Measurements from ENCODE around the gene PRKACA.

The PRKACA gene

DNA sequence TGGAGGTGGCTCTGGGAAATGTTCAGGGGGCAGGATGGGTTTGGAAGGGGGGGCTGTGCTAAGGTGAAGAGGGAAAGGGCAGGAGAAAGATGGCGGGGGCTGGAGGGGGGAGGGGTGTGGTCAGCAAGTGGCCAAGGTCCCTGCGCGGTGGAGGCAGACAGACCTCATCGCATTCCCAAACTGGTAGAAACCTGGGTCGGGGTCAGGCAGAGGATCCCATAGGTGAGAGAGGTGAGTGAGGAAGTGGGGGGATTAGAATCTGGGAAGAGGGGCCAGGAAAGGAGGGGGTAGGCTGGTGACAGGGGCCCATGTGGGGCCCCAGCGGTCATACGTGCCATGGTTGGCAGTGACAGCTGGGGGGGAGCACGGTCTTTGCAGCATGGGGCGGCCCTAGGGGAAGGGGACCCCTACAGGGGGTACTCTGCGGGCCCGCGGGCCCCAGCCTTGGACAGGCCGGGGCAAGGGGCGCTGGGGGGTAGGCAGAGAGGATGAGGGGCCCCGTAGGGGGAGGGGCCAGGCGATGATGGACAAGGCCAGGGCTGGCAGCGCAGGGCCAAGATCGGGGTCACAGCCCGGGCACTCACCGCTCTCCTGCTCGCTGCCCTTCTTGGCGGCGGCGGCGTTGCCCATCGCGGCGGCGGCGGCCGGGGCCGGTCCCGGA lies 514 bp downstream of the PRKACA start (continued):
- TF ChIP-seq ZFP3 (tag by site-specific recombination; IDR thresholded peaks at IDR 0.05; ENCODE audit: low read depth) (no peak), KLF7 (tag by site-specific recombination; IDR thresholded peaks at IDR 0.05; ENCODE audit: borderline replicate concordance) (no peak), ZNF174 (tag by site-specific recombination; IDR thresholded peaks at IDR 0.05) (no peak), ZNF341 (tag by site-specific recombination; IDR thresholded peaks at IDR 0.05; ENCODE audit: low read depth) (no peak), SP2 (tag by site-specific recombination; IDR thresholded peaks at IDR 0.05) (no peak), ZNF366 (tag by site-specific recombination; conservative IDR thresholded peaks at IDR 0.05) (no peak), ZNF211 (tag by site-specific recombination; IDR thresholded peaks at IDR 0.05; ENCODE audit: low read depth) (no peak), ZNF777 (tag by site-specific recombination; IDR thresholded peaks at IDR 0.05; ENCODE audit: borderline replicate concordance) (no peak), MZF1 (tag by site-specific recombination; IDR thresholded peaks at IDR 0.05; ENCODE audit: borderline replicate concordance) (no peak), ZNF791 (tag by site-specific recombination; IDR thresholded peaks at IDR 0.05) (no peak), MYNN (tag by site-specific recombination; IDR thresholded peaks at IDR 0.05; ENCODE audit: borderline replicate concordance) (no peak), ZNF239 (tag by site-specific recombination; IDR thresholded peaks at IDR 0.05) (no peak), SP3 (tag by site-specific recombination; IDR thresholded peaks at IDR 0.05) (no peak), ZNF132 (tag by site-specific recombination; IDR thresholded peaks at IDR 0.05; ENCODE audit: borderline replicate concordance) (no peak), ZNF423 (tag by site-specific recombination; IDR thresholded peaks at IDR 0.05) (no peak), ZNF544 (tag by site-specific recombination; IDR thresholded peaks at IDR 0.05) (no peak), ZNF157 (tag by site-specific recombination; IDR thresholded peaks at IDR 0.05) (no peak), ZNF510 (tag by site-specific recombination; IDR thresholded peaks at IDR 0.05; ENCODE audit: insufficient replicate concordance) (no peak), ZNF133 (tag by site-specific recombination; IDR thresholded peaks at IDR 0.05) (no peak)
- TF ChIP-seq, protein P1, sequence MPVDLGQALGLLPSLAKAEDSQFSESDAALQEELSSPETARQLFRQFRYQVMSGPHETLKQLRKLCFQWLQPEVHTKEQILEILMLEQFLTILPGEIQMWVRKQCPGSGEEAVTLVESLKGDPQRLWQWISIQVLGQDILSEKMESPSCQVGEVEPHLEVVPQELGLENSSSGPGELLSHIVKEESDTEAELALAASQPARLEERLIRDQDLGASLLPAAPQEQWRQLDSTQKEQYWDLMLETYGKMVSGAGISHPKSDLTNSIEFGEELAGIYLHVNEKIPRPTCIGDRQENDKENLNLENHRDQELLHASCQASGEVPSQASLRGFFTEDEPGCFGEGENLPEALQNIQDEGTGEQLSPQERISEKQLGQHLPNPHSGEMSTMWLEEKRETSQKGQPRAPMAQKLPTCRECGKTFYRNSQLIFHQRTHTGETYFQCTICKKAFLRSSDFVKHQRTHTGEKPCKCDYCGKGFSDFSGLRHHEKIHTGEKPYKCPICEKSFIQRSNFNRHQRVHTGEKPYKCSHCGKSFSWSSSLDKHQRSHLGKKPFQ (tag by site-specific recombination; IDR thresholded peaks at IDR 0.05): no peak
- TF ChIP-seq, protein P2, sequence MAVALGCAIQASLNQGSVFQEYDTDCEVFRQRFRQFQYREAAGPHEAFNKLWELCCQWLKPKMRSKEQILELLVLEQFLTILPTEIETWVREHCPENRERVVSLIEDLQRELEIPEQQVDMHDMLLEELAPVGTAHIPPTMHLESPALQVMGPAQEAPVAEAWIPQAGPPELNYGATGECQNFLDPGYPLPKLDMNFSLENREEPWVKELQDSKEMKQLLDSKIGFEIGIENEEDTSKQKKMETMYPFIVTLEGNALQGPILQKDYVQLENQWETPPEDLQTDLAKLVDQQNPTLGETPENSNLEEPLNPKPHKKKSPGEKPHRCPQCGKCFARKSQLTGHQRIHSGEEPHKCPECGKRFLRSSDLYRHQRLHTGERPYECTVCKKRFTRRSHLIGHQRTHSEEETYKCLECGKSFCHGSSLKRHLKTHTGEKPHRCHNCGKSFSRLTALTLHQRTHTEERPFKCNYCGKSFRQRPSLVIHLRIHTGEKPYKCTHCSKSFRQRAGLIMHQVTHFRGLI (tag by site-specific recombination; IDR thresholded peaks at IDR 0.05): no peak
- TF ChIP-seq, protein P3, sequence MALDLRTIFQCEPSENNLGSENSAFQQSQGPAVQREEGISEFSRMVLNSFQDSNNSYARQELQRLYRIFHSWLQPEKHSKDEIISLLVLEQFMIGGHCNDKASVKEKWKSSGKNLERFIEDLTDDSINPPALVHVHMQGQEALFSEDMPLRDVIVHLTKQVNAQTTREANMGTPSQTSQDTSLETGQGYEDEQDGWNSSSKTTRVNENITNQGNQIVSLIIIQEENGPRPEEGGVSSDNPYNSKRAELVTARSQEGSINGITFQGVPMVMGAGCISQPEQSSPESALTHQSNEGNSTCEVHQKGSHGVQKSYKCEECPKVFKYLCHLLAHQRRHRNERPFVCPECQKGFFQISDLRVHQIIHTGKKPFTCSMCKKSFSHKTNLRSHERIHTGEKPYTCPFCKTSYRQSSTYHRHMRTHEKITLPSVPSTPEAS (tag by site-specific recombination; IDR thresholded peaks at IDR 0.05): no peak
- TF ChIP-seq, protein P4, sequence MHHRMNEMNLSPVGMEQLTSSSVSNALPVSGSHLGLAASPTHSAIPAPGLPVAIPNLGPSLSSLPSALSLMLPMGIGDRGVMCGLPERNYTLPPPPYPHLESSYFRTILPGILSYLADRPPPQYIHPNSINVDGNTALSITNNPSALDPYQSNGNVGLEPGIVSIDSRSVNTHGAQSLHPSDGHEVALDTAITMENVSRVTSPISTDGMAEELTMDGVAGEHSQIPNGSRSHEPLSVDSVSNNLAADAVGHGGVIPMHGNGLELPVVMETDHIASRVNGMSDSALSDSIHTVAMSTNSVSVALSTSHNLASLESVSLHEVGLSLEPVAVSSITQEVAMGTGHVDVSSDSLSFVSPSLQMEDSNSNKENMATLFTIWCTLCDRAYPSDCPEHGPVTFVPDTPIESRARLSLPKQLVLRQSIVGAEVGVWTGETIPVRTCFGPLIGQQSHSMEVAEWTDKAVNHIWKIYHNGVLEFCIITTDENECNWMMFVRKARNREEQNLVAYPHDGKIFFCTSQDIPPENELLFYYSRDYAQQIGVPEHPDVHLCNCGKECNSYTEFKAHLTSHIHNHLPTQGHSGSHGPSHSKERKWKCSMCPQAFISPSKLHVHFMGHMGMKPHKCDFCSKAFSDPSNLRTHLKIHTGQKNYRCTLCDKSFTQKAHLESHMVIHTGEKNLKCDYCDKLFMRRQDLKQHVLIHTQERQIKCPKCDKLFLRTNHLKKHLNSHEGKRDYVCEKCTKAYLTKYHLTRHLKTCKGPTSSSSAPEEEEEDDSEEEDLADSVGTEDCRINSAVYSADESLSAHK (tag by site-specific recombination; IDR thresholded peaks at IDR 0.05): no peak
- TF ChIP-seq, protein P5, sequence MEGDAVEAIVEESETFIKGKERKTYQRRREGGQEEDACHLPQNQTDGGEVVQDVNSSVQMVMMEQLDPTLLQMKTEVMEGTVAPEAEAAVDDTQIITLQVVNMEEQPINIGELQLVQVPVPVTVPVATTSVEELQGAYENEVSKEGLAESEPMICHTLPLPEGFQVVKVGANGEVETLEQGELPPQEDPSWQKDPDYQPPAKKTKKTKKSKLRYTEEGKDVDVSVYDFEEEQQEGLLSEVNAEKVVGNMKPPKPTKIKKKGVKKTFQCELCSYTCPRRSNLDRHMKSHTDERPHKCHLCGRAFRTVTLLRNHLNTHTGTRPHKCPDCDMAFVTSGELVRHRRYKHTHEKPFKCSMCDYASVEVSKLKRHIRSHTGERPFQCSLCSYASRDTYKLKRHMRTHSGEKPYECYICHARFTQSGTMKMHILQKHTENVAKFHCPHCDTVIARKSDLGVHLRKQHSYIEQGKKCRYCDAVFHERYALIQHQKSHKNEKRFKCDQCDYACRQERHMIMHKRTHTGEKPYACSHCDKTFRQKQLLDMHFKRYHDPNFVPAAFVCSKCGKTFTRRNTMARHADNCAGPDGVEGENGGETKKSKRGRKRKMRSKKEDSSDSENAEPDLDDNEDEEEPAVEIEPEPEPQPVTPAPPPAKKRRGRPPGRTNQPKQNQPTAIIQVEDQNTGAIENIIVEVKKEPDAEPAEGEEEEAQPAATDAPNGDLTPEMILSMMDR (tag by site-specific recombination; IDR thresholded peaks at IDR 0.05): peak; percentile 48; the same call in 1 of the 2 replicates
- TF ChIP-seq, protein P6, sequence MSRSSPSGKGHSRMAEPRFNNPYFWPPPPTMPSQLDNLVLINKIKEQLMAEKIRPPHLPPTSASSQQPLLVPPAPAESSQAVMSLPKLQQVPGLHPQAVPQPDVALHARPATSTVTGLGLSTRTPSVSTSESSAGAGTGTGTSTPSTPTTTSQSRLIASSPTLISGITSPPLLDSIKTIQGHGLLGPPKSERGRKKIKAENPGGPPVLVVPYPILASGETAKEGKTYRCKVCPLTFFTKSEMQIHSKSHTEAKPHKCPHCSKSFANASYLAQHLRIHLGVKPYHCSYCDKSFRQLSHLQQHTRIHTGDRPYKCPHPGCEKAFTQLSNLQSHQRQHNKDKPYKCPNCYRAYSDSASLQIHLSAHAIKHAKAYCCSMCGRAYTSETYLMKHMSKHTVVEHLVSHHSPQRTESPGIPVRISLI (tag by site-specific recombination; IDR thresholded peaks at IDR 0.05): no peak
- TF ChIP-seq, protein P7, sequence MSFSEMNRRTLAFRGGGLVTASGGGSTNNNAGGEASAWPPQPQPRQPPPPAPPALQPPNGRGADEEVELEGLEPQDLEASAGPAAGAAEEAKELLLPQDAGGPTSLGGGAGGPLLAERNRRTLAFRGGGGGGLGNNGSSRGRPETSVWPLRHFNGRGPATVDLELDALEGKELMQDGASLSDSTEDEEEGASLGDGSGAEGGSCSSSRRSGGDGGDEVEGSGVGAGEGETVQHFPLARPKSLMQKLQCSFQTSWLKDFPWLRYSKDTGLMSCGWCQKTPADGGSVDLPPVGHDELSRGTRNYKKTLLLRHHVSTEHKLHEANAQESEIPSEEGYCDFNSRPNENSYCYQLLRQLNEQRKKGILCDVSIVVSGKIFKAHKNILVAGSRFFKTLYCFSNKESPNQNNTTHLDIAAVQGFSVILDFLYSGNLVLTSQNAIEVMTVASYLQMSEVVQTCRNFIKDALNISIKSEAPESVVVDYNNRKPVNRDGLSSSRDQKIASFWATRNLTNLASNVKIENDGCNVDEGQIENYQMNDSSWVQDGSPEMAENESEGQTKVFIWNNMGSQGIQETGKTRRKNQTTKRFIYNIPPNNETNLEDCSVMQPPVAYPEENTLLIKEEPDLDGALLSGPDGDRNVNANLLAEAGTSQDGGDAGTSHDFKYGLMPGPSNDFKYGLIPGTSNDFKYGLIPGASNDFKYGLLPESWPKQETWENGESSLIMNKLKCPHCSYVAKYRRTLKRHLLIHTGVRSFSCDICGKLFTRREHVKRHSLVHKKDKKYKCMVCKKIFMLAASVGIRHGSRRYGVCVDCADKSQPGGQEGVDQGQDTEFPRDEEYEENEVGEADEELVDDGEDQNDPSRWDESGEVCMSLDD (tag by site-specific recombination; IDR thresholded peaks at IDR 0.05): peak; percentile 69; the same call in 1 of the 2 replicates

Data from HEK293 (cell line).